Stimulated activated CD4-positive, alpha-beta T cell treated with anti-CD3 and anti-CD28 coated beads, Interleukin-4, amount 100 ng/mL, for 1 hour (primary cell): ENCODE results near the gene TMEM266.

Source experiments
- DNase-seq: peaks from one replicate; pipeline ENCODE4 v3.0.0-alpha.2; 2020

Gene TMEM266

DNA sequence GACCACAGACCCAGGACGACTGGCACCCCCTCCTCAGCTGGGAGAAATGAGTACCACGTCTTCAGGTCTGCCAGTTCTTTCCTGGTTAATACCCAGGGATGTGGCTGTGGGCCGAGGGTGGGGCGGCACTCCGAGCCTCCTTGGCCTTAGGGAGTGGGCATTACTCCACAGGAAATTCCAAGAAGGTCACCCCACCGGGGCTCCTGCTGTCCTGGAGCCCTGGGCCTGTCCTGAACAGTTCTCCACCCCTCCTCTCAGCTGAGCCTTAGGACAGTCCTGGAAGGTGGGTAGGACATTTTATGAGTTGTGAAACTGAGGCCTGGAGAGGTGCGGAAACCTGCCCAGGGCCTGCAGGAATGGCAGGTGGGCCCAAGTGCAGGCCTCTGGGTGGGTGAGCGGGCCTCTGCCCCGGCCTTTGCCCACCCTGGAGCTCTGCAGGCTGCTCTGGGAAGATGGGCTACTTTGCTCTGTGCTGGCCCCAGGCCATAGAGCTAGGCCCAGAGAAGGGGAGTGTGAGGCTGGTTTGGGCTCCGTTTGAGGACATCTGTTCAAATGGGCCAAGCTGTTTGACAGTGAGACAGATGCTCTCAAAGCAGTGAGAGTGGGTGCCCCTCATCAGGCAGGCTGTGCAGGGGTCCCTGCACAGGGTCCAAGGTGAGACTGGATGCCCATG lies 103.1 kb downstream of the TMEM266 start:
- no peak for DNase-seq

DNA sequence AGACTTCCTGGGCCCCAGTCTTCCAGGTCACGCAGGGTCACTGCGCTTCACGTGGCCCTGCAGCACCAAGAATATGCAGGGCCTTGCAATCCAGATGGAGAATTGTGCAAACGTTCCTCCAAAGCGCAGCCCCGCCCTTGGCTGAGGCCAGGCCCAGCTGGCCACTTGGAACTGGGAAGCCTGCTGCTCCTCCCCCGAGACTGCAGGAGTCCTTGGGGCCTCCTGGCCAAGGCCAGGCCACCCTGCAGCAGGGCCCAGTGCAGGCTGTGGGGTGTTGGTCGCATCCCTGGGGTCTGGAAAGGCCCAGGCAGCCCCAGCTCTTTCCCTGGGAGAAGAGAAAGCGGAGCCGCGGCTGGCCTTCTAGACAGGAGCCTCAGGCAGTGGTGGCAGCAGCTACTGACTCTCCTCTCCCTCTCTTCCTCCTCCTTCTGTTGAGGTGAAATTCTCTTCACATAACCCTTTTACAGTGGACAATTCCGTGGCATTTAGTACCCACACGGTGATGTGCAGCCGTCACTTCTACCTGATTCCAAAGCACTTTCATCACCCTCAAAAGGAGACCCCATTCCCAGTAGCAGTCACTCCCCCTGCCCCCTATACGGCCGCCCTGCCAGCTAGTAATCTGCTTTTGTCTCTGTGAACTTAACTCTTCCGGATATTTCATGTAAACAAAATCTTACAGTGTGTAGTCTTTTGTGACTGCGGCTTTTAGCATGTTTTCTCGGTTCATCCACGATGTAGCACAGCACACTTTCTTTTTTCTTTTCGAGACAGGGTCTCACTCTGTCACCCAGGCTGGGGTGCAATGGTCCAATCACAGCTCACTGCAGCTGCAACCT lies 103.9 kb downstream of the TMEM266 start:
- DNase-seq, result no peak

DNA sequence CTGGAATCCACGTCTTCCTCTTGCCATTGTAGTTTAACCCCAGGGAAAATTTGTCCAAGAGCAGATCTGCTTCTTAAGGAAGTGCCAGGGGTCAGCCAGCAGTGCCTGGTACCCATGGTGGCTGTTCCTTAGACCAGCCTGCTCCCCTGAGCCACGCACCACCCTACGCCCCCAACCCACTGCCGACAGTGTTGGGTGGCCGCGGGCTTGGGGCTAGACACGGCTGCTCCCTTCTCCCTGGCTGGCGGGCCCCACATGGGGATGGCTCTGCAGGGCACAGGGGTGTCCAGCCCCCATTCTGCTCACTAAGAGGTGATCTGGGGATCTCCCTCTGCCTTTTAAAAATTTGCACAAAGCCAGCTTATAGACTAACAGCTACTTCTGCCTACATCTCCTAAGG lies 104.8 kb downstream of the TMEM266 start:
- no peak for DNase-seq

DNA sequence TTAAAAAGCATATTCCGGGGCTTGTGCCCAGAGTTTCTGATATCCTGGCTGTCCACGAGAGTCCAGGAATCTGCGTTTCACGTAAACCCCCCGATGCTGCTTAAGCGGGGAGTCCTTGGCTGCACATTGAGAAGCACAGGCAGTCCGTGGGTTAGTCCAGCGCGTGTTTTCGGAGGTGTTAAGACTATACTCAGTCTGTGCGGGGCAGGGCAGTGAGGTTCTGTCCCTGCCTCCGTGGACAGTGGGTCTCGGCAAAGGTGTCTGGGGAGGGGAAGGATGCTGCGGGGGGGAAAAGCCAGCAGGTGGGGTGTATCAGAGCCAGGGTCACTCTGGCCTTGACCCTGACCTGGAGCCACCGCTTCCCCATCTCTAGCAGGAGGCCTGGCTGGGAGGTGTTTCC lies 106.2 kb downstream of the TMEM266 start:
- no peak for DNase-seq

DNA sequence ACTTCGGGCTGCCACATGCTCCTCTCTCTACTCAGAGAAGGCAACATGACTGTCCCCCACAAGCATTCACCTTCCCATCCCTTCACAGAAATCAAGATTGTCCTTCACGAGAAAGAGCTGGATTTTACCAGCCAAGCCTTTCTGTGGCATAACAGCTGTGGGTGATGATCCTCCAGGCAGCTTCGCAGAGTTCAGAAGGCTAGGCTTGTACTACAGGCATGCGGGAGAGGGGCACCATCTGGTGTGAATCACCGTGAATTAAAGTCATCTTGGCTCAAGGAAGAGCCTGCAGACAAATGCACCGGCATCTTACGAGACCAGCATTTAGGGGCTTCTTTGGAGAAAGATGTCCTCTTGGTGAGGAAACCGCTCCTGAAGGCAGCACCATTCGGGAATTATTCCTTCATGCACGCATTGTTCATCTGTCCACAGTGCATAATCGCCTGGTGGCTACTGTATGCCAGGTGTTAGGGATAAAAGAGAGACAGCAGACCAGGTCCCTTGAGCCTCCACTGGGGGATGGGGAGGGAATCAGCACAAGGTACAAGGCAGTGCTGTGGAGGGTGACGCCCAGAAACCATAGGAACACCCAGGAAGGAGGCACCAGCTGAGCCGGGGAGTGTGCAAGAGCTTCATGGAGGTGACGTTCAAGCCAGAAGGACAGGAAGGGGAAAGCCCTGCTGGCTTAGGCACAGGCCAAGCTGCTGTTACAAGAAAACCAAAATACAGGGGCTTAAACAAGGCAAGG lies 108.6 kb downstream of the TMEM266 start:
- no peak for DNase-seq

DNA sequence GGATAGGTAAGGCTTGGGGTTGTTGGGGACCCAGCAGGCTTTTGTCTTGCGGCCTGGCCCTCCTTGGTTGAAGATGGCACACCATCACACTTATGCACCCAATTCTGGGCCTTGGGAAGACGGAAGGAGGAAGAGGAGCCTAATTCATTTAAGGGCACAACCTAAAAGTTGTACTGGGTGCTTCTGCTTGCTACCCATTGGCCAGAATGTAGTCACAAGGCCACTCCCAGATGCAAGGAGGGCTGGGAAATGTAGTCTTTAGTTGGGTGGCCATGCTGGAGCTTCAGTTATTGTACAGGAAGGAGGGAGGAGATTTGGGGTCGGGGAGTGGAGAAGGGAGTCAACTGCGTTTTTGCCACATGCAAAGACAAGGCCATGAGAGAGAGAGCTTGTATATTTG lies 109.2 kb downstream of the TMEM266 start:
- no peak for DNase-seq

DNA sequence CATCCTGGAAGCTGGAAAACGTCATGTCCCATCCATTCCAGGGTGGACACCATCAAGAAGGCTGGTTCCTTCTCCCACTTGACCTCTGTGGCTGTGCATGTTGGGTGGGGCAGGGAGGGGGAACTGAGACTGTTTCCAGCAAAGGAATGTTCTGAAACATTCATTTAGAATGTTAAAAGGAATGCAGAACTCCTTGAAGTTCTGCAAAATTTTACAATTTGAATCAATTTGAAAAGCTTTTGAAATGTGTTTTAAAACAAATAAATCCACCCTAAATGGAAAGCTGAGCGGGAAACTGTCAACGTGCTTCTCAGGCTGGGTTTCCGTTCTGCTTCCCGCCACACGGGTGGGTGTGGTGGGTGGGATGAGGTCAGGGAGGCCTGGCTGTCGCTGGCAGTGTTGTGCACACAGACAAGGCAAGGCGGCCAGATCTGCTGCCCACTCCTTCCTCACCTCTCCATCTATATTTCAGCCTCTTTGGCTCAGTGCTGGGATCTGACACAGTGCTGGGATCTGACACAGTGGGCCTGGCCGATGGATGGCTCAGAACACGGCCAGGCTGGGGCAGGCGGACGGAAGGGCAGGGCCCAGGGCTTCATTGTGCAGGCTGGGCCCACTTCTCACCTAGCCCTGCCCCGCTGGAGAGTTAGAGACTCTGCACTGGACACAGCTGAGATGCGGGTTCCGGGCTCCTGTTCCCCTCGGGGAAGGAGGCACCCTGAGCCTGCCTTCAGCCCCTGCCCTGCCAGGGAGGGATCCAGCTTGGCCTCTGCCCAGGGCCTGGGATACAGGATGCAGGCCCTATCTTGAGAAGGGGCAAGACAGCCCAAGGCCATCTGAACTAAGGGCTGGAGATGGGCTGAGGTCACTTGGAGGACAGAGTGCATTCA lies 110.4 kb downstream of the TMEM266 start:
- DNase-seq, result no peak

- DNase-seq, result no peak
These were observed 113.0 kb downstream of the TMEM266 start for GRCh38 chr15:76172782-76173181.

DNA sequence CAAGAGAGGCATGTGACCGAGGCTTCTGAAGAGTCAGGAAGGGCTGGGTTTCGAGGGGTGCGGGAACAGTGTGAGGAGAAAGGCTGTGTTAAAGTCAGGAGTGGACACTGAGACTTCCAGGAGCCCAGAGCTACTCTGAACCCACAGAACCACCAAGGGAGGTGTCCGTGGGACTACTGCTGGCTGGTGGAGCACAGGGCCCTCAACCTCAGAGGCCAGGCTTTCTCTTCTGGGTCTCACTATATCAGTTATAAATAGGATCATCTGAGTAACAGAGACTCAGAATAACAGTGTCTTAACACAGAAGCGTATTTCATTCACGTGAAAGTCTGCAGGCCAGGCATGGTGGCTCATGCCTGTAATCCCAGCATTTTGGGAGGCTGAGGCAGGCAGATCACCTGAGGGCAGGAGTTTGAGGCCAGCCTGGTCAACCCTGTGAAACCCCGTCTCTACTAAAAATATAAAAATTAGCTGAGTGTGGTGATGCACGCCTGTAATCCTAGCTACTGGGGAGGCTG lies 113.6 kb downstream of the TMEM266 start:
- no peak for DNase-seq

DNA sequence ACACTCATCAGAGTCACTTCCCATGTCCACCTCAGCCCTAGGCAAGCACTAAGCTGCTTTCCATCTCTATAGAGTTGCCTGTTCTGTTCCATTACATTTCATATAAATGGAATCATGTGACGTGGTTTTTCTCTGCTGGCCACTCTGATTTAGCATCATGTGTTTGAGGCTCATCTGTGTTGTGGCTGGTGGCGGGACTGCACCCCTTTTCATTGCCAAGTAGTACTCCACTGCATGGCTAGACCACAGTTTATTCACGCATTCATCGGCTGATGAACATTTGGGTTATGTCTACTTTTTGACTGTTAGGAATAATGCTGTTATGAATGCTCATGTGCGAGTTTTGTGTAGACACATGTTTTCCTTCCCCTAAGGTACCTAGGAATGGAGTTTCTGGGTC lies 114.9 kb downstream of the TMEM266 start:
- DNase-seq, result no peak

- no peak for DNase-seq
These were observed 115.7 kb downstream of the TMEM266 start for GRCh38 chr15:76175442-76175841.

DNA sequence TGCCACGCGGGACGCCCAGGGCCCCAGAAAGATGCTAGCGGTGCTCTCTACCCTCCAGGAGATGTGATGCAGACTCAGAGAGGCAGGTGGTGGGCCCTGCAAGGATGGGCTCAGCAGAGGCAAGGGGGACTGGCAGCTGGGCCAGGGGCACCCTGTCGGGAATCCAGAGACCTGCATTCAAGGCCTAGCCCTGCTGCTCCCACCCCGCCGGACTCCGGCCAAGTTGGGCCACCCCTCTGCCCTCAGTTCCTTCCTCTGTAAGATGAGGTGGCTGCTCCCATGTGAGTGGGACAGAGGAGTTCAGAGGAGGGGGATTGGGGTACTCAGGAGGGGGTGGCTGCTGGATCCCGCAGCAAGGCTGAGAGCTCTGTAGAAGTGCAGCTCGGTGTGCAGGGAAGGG lies 116.3 kb downstream of the TMEM266 start:
- no peak for DNase-seq

GRCh38 chr15:76176487-76177085 lies 116.8 kb downstream of the TMEM266 start:
- no peak for DNase-seq

GRCh38 chr15:76177491-76178040 lies 117.8 kb downstream of the TMEM266 start:
- DNase-seq, result no peak

DNA sequence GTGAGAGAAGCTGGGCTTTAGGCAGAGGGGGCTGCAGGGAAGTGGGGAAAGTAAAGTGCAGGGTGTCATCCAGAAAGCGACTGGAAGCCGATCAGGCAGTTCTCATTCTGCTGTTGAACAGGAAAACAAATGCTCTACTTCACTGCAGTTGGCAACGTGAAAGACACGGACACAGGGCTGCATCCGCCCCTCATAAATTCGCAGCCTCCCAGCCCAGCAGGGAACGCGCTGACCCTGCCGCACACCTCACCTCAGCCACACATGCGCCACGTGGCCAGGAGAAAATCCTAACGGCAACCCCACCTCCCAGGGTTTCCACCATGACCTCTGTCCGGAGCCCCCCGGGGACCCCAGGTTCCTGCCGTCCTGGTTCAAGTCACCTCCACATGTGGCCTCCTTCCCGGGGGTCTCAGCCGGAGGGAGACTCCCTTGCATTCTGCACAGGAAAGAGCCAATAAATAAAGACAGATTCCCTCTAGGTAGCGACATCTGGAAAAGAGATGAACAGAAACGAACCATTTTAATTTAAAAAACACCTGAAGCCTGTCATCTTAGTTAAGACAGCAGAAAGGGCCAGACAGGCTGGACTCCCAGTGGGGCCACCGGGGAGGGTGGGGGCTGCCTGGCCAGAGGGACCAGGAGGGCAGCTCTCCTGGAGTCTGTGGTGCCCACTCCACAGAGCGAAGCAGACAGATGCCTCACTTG lies 118.7 kb downstream of the TMEM266 start:
- DNase-seq, result no peak

- no peak for DNase-seq
These were observed 119.2 kb downstream of the TMEM266 start for GRCh38 chr15:76179023-76179422.

GRCh38 chr15:76180321-76180720 lies 120.5 kb downstream of the TMEM266 start:
- no peak for DNase-seq

- DNase-seq, result no peak
These were observed 121.9 kb downstream of the TMEM266 start for GRCh38 chr15:76181705-76182107.

DNA sequence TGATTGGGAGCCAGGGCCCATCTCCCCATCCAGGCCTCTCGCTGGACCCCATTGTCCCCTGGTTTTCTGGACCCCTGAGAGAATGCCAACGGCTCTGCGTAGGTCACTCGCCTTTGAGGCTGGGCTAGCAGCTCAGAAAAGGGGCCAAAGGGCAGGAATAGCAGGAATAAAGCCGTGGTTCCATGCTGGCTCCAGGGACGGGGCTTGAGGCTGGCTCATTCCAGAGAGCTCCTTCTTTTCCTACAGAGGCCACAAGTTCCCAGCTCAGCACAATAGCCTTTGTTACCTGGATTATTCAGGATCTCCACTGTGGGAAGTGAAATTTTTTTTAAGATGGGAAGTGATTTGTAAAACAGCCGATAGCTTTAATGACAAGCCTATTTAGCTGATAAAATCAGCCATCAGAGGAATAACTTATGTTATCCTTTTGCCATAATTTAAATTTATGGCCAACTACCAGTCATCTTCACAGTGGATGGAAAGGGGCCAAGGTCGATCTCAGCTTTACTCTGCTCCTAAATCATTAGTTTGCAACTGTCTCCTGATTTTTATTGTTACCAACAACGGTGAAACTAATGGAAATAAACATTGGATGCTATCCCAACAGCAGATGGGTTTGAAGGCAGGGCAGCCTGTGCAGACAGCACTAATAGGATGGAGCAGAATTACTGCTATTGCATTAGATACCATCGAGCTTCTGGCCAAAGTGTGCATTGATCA lies 124.3 kb downstream of the TMEM266 start:
- no peak for DNase-seq

GRCh38 chr15:76184650-76185035 lies 124.9 kb downstream of the TMEM266 start:
- DNase-seq, result no peak
